Kasumi-1 (cell line): ENCODE results near the gene GREM1.

Experiments used
- DNase-seq, 2 experiments: peaks; one replicate each; lab custom pipeline; 2025; lab: John Stamatoyannopoulos, UW

The GREM1 gene

DNA sequence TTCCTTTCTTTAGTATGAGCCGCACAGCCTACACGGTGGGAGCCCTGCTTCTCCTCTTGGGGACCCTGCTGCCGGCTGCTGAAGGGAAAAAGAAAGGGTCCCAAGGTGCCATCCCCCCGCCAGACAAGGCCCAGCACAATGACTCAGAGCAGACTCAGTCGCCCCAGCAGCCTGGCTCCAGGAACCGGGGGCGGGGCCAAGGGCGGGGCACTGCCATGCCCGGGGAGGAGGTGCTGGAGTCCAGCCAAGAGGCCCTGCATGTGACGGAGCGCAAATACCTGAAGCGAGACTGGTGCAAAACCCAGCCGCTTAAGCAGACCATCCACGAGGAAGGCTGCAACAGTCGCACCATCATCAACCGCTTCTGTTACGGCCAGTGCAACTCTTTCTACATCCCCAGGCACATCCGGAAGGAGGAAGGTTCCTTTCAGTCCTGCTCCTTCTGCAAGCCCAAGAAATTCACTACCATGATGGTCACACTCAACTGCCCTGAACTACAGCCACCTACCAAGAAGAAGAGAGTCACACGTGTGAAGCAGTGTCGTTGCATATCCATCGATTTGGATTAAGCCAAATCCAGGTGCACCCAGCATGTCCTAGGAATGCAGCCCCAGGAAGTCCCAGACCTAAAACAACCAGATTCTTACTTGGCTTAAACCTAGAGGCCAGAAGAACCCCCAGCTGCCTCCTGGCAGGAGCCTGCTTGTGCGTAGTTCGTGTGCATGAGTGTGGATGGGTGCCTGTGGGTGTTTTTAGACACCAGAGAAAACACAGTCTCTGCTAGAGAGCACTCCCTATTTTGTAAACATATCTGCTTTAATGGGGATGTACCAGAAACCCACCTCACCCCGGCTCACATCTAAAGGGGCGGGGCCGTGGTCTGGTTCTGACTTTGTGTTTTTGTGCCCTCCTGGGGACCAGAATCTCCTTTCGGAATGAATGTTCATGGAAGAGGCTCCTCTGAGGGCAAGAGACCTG, 13.2 kb downstream of the GREM1 start:
- DNase-seq, result no peak

DNA sequence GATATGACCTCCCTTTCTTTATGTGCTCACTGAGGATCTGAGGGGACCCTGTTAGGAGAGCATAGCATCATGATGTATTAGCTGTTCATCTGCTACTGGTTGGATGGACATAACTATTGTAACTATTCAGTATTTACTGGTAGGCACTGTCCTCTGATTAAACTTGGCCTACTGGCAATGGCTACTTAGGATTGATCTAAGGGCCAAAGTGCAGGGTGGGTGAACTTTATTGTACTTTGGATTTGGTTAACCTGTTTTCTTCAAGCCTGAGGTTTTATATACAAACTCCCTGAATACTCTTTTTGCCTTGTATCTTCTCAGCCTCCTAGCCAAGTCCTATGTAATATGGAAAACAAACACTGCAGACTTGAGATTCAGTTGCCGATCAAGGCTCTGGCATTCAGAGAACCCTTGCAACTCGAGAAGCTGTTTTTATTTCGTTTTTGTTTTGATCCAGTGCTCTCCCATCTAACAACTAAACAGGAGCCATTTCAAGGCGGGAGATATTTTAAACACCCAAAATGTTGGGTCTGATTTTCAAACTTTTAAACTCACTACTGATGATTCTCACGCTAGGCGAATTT, 14.9 kb downstream of the GREM1 start:
- no peak for DNase-seq

- DNase-seq, result no peak
These were observed 15.5 kb downstream of the GREM1 start for GRCh38 chr15:32733281-32733680.

- no peak for DNase-seq
These were observed 18.3 kb downstream of the GREM1 start for GRCh38 chr15:32735989-32736700.

DNA sequence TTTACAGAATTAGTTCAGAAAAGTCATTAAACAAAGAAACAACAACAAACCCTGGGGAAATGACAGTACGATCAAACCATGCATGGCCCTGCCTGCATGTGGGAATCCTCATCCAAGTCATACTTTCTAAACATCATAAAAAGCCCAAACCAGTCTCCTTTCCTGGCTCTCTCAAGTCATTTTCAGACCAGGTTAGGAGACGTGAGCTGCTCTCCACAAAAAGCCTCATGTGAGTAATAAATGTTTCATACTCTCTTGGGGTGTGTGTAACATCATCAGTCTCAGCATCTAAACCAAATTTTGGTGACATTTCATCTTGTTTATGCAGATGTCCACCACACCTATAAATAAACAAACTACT, 18.9 kb downstream of the GREM1 start:
- no peak for DNase-seq

- no peak for DNase-seq
These were observed 19.5 kb downstream of the GREM1 start for GRCh38 chr15:32737304-32737703.

DNA sequence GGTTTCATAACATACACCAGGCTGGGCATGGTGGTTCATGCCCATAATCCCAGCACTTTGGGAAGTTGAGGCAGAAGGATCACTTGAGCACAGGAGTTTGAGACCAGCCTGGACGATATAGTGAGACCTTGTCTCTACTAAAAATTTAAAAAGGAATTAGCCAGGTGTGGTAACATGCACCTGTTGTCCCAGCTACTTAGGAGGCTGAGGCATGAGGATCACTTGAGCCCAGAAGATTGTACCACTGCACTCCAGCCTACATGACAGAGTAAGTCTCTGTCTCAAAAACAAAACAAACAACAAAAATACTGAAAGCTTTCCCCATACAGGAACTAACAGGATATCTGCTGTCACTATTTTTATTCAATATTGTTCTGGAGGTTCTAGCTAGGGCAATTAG, 20.9 kb downstream of the GREM1 start:
- DNase-seq, result no peak

- no peak for DNase-seq
These were observed 21.8 kb downstream of the GREM1 start for GRCh38 chr15:32739522-32740063.

GRCh38 chr15:32743411-32744140, 25.8 kb downstream of the GREM1 start:
- DNase-seq, result no peak

- DNase-seq, result no peak
These were observed 28.5 kb downstream of the GREM1 start for GRCh38 chr15:32746116-32746857.

- DNase-seq, result no peak
These were observed 30.1 kb downstream of the GREM1 start for GRCh38 chr15:32747921-32748342.

- no peak for DNase-seq
These were observed 33.2 kb downstream of the GREM1 start for GRCh38 chr15:32750979-32751378.

DNA sequence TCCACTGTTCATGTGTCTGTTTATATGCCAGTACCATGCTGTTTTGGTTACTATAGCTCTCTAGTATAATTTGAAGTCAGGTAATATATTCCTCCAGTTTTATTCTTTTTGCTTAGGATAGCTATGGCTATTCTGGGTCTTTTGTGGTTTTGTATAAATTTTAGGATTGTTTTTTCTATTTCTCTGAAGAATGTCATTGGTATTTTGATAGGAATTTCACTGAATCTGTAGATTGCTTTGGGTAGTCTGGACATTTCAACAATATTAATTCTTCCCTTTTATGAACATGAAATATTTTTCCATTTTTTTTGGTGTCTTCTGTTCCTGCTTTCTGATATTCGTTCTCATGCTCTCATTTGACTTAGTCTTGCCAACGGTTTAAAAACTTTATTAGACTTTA, 39.6 kb downstream of the GREM1 start:
- no peak for DNase-seq

DNA sequence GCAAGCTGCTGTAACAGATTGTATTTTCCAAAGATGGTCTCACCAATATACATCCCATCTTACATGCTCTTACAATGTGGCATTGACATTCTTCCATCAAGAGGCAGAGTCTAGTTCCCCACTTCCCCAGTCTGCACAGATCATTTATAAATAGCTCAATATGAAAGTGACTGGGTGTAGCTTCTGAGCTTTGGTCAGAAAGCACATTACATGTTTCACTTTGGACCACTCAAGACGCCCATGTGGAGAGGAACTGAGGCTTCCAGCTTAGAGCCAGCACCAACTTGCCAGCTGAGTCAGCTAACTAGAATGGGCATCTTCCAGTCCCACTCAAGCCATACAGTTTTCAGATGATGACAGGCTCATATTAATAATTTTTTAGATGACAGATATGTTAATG, 45.5 kb downstream of the GREM1 start:
- no peak for DNase-seq

DNA sequence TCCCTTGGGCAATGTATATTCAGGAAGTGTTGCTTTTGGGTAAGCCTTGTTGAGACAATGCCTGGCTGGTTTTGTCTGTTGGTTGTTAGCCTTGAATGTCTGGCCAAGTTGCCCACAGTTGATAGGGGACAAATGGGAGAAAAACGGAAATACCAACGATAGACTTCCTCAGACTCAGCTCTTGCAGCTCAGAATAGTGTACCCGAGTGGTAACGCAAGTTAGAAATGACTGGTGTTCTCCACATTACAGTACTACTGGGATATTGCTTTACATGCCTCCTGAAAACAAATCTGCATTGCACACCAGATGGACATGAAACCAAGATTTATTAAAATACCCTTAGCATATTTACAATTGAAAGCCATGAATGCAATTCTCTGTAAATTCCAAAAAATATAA, 47.4 kb downstream of the GREM1 start:
- DNase-seq, result no peak

DNA sequence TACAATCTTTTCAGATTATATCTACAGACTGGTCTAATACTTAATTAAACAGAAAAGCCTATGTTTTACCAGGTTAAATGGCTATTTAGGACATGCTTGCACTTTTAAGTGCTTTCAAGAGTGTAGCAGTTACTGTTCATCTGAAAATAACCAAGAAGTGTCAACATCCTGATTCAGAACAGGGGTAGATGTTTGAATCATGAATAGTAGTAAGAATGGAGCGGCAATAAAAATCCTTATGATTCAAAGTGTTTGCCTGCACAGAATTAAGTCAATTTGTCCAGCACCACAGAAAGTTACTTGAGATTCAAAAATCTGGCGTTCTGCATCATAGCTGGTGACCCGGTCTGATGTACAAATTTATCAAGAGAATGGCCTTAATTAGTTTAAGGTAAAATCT, 48.3 kb downstream of the GREM1 start:
- no peak for DNase-seq

DNA sequence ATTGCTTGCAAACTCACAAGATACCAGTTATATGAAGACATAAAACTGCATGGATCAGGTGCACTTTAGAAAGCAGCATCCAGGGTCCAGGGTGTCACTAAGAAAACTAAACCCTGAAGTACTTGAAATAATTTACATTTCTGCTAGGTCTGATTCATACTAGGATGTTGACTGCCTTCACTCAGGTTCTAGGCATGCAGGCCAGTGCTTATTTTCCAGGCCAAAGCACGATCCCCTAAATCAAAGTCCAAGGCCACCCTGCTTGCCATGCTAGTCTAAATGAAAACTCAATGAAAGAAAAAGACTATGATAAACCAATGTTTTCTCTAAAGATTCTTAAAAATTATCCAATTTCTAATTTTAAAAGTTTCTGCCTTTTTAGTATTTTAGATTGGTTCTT, 49.4 kb downstream of the GREM1 start:
- no peak for DNase-seq

DNA sequence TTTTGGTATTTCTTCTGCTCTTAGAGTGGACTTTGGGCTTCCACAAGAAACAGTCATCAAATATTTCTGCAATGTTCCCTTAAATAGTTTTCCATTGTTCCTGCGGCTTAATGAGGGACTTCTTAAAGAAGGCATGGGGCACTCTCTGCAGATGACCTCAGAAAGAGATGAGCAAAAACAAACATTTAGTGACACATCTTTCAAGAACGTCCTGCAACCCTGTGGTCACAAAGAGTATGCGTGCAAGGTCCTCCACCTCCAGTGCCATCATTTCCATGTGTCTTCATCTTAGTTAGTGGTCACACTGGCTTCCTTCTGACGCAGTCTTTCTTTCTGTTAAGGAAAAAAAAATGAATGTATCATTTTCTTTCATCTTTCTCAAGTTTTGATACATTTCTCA, 56.2 kb downstream of the GREM1 start:
- DNase-seq, result no peak

DNA sequence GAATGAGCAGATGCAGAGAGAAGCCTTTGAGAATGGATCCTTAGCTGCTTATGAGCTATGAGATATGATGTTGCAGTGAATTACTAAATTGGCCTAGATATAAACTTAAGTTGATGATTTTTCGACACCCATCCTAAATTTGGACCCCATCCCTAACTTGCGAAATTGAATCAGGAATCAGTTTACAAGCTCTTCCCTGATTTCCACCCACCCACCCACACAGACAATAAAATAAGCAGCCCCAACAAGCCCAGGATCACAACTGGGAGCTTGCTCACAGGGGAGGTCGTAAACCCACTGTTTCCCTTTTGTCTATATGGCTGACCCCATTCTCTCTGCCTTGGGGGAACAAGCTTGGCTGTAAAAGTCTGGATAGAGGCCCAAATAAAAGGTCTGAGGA, 57.3 kb downstream of the GREM1 start:
- DNase-seq, result no peak

- no peak for DNase-seq
These were observed 60.8 kb downstream of the GREM1 start for GRCh38 chr15:32778391-32779176.
